ENCODE measurements around the gene DNAH6.
A peak's percentile ranks its signal among the peaks of the same experiment; 100 is the strongest.

The DNAH6 gene

DNA sequence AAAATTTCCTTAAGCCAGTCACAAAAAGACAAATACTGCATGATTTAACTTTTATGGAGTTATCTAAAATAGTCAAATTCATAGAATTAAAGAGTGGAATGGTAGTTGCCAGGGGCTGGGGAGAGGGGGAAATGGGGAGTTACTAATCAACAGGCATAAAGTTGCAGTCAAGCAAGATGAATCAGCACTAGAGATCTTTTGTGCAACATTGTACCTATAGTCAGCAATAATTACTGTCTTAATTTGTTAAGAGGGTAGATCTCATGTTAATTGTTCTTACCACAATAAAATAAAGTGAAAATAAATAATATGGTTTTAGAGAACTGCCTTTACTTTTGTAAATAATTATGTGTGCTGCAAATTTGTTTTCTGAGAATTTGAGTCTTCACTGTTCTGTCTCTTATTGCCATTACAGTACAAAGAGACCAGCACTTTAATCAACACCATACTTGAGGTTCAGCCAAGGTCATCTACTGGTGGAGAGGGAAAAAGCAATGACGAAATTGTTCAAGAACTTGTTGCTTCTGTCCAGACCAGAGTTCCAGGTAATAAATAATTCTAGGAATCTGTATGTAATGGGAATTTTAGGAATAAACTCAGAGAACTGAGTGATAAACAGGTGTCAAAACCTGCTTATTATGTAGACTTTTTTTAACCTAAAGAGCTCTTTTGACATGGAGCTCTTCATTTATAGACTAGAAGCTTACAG lies 289.1 kb downstream of the DNAH6 start:
- TF ChIP-seq, protein P1, sequence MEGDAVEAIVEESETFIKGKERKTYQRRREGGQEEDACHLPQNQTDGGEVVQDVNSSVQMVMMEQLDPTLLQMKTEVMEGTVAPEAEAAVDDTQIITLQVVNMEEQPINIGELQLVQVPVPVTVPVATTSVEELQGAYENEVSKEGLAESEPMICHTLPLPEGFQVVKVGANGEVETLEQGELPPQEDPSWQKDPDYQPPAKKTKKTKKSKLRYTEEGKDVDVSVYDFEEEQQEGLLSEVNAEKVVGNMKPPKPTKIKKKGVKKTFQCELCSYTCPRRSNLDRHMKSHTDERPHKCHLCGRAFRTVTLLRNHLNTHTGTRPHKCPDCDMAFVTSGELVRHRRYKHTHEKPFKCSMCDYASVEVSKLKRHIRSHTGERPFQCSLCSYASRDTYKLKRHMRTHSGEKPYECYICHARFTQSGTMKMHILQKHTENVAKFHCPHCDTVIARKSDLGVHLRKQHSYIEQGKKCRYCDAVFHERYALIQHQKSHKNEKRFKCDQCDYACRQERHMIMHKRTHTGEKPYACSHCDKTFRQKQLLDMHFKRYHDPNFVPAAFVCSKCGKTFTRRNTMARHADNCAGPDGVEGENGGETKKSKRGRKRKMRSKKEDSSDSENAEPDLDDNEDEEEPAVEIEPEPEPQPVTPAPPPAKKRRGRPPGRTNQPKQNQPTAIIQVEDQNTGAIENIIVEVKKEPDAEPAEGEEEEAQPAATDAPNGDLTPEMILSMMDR (conservative IDR thresholded peaks at IDR 0.05; ENCODE audit: low read depth): no peak
- no peak for DNase-seq (ENCODE audit: low spot score)
- H3K27ac ChIP-seq: no peak overlapping the region
- ChIA-PET POLR2A (ENCODE audit: low non-redundant PET) (no interaction called here), CTCF (no interaction called here)

DNA sequence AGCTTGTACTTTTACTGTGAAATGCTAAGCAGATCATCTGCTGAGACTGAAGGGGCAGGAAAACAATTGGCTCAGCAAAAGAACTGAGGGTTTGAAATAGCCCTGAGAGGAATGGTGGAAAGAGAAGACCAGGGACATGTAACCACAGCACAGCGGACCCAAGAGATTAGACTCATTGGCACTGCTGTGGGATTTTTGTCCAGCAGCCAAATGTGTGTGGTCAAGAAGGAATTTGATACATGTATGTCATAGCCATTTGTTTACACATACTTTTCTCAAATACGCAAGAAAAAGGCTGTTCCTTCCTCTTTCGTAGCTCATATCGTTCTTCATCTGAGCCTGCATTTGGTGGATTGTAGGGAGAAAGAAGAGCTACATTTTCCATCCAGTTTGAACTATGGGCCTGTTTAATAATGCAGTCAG lies 290.8 kb downstream of the DNAH6 start:
- POLR2A ChIA-PET (ENCODE audit: low non-redundant PET): no interaction called here

DNA sequence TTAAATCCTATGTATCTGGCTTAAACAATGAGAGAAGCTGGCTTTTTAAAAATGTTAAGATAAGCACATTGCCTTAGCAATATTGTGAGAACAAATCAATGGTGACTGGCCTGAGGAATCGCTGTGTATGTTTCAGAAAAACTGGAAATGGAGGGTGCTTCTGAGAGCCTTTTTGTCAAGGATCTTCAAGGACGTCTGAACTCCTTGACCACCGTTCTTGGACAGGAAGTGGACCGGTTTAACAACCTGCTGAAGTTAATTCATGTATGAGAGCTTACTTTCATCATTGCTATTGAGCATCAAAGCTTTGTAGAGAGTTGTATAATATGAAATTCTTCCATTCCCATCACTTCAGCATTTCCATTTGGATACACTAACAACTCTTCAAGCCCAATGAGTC lies 292.0 kb downstream of the DNAH6 start:
- POLR2A ChIA-PET (ENCODE audit: low non-redundant PET): no interaction called here
- no peak for DNase-seq (ENCODE audit: low spot score)
- CTCF ChIA-PET: no interaction called here
- H3K27ac ChIP-seq: no peak overlapping the region
- TF ChIP-seq, protein P1 (conservative IDR thresholded peaks at IDR 0.05; ENCODE audit: low read depth): no peak

More for the DNA sequence above, 290.8 kb downstream of the DNAH6 start:
- TF ChIP-seq, protein P1 (conservative IDR thresholded peaks at IDR 0.05; ENCODE audit: low read depth): no peak
- CTCF ChIA-PET: interaction anchor here (0.7 kb wide), 1 partner anchor 46 kb away, joined by 3 read pairs; no protein-coding TSS in a partner anchor
- no peak overlapping the region for H3K27ac ChIP-seq
- peak; percentile 64 for DNase-seq (ENCODE audit: low spot score)

DNA sequence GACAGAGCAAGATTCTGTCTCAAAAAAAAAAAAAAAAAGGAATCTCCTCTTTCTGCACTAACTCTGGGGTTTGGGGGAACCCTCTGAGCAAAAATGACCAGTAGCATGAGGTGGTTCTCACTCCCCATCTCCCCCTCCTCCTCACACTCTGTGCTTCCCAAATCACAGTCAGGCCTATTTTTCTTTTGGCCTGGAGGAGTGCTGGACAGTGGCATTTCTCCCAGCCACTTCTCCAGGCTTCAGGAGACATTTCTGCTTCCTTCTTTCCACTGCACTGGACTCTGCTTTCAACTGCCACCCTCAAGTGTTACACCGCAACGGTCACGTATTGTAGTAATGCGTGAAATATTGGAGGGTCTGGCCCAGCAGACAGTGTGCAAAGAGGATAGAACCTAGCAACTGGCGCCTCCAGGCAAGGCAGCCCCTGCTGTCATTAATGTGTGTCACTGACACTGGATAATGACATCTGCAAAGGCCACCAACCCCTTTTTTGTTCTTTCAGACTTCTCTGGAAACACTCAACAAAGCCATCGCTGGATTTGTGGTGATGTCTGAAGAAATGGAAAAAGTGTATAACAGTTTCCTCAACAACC lies 295.6 kb downstream of the DNAH6 start:
- DNase-seq (ENCODE audit: low spot score): no peak
- POLR2A ChIA-PET (ENCODE audit: low non-redundant PET): no interaction called here
- no peak overlapping the region for H3K27ac ChIP-seq
- CTCF ChIA-PET: no interaction called here
- TF ChIP-seq, protein P1 (conservative IDR thresholded peaks at IDR 0.05; ENCODE audit: low read depth): no peak

DNA sequence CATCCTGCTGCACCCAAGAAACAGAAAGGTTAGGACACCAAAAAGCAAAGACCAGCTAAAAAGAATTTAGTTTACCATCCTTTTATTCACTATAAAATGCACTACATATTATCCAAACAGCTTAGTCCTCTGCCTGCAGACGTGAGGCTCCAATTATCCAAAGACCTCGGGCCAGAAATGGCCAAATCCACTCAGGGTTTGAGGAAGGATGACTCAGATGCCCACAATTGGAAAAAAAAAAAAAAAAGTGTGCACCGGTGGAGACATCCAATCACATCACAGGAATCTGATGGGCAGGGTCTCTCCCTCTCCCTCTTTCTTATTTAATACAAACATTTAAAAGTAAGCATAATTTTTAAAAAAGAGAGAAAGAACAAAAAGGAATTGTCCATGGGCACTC lies 298.8 kb downstream of the DNAH6 start:
- no peak overlapping the region for H3K27ac ChIP-seq
- TF ChIP-seq, protein P1 (conservative IDR thresholded peaks at IDR 0.05; ENCODE audit: low read depth): no peak
- CTCF ChIA-PET: no interaction called here
- DNase-seq (ENCODE audit: low spot score): no peak
- POLR2A ChIA-PET (ENCODE audit: low non-redundant PET): no interaction called here

DNA sequence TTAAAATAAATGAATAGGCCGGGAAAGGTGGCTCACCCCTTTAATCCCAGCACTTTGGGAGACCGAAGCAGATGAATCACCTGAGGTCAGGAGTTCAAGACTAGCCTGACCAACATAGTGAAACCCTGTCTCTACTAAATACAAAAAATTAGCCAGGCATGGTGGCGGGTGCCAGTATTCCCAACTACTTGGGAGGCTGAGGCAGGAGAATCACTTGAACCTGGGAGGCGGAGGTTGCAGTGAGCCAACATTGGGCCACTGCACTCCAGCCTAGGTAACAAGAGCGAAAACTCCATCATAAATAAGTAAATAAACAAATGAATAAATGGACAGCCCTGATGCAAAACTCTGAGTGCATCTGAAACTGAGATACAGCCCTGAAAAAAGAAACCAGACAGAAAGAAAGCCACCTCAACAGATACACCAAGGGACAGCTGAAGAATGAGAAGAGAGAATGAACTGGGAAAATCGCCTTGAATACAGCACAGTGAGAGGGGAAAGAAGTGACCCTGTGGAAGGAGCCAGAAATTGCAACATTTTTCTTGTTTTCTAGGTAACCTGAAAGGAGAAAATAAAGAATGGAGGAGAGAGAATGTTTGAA lies 300.2 kb downstream of the DNAH6 start:
- TF ChIP-seq, protein P1 (conservative IDR thresholded peaks at IDR 0.05; ENCODE audit: low read depth): no peak
- CTCF ChIA-PET: no interaction called here
- no peak for DNase-seq (ENCODE audit: low spot score)
- H3K27ac ChIP-seq: no peak overlapping the region
- POLR2A ChIA-PET (ENCODE audit: low non-redundant PET): no interaction called here

Measured in RWPE1 (cell line).